Activated CD8-positive, alpha-beta memory T cell treated with anti-CD3 and anti-CD28 coated beads, Interleukin-2, amount 50 U/mL, for 1 hour (primary cell): ENCODE measurements around the gene GCGR.

Source experiments
- DNase-seq: peaks from one replicate; pipeline ENCODE4 v3.0.0-alpha.2; 2020; ENCODE audit errors: extremely low read depth

Gene GCGR

DNA sequence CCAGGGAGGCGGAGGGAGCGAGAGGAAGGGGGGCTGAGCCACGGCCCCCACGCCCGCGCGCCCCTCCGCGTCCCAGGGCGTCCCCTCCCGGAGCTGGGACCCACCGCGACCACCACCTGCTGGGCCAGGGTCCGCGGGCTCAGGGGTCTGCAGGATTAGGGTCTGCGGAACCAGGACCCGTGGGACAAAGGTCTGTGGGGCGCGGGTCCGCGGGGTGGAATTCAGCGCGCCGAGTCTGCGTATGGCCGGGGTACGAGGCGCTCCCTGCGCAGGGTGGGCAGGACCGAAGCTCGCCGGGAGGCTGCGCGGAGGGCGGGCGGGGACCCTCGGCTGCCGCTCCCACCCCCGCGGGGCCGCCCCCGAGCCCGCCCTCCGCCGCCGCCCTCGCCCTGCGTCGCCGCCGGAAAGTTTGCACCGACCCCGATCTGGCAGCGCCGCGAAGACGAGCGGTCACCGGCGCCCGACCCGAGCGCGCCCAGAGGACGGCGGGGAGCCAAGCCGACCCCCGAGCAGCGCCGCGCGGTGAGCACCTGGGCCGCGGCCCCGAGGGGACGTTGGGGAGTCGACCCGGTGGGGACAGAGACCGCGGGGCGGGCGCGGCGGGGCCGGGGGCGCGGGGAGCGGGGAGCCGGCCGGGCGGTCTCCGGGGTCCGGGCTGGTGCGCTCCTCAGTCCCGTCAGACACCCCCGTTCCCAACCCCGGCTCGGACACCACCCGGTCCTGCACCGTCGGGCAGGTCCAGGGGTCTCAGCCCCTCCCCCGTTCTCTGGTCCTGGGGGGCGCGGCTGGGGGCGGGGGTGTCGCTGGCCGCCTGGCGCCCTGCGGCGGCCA, at the start of gene GCGR:
Gene GCGR (plus strand): TSS at position 423 of the 831 bp plus-strand sequence. CDS start 4,869 bp downstream, outside the sequence.
- no peak for DNase-seq

DNA sequence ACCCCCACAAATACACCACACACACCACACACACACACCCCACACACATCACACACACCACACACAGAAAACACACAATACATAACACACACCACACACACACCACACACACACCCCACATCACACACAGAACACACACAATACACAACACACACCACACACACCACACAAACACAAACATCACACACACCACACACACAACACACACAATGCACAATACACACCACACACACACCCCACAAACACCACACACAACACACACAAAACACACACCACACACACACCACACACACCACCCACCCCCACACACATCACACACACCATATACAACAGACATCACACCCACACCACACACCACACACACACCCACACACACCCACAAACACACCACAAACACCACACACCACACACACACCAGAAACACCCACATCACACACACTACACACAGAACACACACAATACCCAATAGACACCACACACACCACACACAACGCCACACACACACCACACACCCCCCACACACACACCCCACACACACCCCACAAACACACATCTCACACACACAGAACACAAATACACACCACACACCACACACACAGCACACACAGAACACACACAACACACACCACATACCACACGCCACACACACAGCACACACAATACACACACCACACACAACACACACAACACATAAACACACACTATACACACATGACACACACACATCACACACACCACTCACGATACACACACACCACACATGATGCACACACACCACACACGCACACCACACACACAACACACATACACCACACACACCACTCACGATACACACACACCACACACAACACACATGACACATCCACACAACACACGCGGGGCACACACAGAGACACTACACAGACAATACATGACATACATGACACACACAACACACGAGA, 11.0 kb upstream of the GCGR start:
- DNase-seq, result no peak

DNA sequence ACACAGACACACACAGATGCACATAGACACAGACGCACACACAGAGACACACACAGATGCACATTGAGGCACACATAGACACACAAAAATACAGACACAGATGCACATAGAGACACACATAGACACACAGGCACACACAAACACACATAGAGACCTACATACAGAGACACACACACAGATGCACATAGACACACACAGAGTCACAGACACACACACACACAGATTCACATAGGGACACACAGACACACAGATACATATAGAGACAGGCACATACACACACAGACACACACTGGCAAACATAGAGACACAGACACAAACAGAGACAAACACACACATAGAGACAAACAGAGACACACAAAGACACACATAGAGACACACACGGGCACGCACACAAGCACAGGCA, 9.9 kb upstream of the GCGR start:
- DNase-seq, result no peak

DNA sequence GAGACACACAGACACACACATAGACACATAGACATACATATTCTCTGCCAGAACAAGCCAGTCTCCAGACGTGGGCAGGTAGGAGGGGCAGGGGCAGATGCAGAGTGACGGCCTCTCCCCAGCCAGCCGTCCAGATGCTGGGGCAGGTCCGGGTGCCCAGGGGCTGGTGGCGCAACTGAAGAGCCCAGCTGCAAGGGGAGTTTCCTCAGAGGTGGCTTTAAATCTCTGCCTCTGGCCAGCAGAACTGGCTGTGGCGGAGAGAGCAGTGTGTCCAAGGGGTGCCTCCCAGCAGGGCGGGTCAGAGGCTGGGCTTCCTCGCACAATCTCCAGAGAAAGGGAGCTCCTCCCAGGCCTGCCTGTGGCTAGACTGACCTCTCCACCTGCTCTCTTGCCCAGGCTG, 9.4 kb upstream of the GCGR start:
- no peak for DNase-seq

DNA sequence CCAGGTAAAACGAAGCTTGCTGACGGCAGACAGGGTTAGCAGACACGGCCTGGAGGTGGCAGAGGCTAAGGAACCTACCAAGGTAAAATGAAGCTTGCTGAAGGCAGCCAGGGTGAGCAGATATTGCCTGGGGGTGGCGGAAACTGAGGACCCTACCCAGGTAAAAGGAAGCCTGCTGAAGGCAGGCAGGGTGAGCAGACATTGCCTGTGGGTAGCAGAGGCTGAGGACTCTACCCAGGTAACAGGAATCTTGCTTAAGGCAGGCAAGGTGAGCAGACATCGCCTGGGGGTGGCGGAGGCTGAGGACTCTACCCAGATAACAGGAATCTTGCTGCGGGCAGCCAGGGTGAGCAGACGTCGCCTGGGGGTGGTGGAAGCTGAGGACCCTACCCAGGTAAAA, 2.6 kb upstream of the GCGR start:
- DNase-seq, result no peak

DNA sequence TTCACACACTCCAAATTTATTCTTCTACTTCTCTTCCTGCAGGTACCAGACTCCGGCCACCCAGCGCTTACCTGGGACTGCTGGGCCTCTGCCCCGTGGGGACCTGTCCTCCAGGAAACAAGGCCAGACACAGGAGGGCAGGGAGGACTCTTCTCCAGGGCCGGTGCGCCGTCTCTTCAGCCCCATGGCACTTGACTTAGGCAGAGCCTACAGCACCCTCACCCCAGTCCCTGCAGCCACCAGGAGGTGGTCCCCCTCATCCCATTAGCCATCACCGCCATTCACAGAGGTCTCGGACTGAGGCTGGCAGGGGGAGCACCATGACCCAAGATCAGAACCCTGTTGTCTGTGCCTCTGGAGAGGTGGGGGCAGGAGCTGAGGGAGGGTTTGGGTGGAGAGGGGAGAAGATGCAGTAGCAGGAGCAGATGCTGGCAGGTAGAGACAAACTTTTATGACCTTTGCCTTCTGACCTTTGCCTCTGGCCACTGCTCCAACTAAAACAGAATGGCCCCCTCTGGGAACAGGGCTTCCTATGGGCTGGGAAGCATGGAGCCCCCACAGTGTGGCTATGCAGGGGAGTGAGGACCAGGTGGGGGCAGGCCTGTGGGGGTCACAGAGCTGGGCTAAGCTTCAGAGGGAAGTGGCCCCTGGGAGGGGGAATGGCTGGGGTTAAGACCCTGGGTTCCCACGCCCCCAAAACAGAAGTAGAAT, 1.7 kb upstream of the GCGR start:
- DNase-seq, result no peak

DNA sequence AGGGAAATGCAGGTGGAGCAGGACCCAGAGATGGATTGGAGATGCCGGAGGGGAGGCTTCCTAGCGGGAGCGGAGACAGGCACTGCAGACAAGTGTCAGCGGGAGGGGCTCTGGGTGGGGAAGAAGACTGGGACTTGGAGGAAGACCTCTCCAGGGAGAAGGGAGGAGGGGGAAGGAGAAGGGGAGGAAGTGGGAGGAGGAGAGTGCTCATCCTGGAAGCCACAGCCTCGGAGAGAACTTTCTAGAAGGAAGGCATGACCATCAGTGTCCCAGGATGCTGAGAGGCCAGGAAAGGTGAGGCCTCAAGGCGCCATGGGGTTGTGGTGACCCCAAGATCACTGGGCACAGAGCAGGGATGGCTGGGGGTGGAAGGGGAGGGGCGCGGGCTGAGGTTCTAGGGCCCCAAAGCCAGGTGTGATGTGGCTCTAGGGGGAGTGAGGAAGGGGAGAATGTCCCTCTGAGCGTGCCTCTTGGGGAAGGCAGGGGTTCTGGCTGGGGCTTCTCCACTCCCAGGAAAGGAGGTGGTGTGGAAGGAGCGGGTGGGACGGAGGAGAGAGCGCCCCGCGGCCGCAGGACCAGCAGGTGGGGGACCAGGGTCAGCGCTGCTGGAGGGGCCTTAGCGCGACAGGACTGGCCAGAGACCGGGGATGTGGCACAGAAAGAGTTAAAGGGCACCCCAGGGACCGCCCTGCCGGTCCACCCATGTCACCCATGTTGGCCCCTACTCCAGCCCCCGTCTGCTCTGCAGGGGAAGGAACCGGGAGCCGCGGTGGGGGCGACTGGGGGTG, 900 bp upstream of the GCGR start:
- no peak for DNase-seq

DNA sequence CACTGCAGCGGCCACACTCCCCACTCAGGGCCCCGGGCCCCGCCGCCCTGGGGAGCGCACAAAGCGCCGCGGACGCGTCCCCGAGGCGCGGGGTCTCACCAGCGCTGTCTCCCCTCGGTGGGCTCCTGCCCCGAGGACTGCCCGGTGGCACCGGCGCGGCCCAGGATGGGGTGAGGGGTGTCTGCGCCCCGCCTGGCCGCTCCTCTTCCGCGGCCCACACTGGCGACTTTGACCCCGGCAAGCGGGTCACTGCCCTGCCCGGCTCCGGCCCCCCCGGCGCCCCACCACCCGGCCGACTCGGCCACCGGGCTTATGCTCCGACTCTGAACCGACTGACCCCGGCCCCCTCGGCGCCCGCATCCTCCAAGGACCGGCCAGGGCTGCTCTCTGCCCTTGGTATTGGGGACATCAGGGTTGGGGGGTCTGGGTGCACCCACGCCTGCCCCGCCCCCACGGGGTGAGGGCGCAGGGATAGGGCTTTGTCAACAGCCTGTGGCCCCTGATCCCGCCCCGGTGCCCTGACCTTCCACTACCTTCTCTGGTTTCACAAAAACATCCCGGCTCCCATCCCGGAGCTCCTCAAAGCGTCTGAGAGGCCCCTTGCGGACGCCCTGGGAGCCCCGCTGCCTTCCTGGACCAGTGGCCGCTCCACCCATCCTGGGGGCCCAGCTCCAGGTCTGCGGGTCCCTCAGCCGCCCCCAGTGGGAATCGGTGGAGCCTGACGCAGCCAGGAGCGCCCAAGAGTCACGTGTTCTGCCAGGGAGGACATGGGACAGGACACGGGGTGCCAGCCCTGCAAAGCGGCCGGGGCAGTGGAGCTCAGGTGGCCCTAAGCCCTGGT, 829 bp downstream of the GCGR start:
- no peak for DNase-seq

DNA sequence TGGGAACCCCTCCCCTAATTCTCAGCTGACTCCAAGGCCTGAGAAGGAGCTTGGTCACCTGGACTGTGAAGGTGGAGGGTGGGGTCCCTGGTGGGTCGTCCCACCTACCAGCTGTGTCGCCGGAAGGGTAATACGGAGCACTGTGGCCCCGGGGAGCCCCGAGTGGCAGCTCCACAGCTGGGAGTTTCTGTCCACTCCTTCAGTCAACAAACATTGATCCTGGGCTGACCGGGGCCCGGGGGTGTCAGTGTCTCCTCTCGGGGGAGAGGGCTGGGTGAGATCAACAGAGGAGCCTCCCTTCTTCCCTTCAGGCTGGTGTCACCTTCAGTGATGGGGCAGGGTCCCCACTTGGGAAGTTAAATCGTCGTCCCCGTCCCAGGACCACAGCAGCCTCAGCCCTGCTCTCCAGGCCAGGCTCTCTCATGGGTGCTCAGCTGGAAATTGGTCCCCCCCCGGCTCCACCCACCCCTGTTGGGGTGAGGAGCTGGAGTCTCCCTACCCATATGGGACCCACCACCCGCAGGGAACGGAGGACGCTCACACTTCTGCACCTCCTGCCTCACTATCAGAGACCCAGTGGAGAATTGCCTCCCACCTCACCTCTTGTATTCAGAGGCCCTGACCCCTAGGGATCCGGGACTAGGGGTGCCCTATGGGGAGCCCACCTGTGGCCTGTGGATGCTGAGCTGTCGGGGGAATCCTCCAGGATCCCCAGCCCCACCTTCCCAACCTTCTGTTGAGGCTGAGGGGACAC, 1.9 kb downstream of the GCGR start:
- no peak for DNase-seq

DNA sequence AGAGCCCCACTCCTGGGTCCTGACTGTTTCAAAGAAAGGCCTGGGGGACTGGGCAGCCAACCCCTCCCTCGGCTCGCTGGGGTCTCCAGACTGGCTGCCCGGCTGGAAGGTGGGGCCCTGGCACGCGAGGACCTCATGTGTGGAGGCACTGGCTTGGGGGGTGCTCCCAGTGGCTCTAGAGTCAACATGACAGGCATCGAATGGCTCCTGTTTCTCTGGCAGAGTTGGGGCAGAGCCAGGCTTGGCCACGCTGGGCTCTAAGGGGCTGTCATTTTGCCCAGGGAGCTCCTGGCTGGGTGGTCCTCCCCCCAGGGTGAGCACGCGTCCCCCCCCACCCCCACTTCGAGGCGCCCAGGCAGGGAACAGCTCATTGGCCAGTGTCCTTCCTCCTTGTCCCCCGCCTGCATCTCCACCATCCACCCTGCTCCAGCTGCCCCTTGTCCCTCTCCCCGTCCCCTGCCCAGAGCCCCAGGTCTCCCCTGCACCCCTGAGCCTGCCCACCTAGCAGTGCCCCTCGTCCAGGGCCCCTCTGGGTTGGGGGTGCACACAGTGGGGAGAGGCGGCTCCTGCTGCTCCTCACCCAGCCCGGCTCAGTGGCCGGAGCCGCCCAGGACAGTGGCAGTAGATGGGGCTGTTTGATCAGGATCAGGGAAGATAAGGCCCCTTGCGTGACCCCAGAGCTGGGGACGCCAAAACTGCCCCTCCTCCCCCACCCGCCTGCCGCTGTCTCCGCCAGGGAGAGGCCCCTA, 2.7 kb downstream of the GCGR start:
- DNase-seq, result no peak

DNA sequence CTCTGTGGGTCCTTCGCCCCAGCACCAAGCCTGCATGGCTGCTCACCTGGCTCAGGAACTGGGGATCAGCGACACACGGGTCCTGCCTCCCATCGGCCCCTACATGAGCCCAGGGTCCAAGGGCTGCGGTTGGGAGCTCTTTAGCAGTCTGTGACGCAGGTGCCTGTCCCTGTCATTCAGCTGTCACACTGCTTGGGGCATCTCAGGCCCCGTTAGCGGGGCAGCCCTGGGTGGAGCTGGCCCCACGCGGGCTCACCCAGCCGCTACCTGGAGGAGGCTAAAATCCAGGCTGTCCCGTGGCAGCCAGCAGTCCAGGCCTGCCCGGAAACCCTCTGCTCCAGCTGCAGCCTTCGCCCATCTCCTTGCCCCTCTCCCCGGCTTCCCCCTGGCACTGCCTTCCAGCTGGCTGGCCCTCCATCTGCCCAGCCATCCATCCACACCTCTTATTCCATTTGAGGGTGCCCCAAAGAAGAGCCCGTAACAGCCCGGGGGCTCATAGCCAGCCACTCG, 3.3 kb downstream of the GCGR start:
- DNase-seq, result no peak

DNA sequence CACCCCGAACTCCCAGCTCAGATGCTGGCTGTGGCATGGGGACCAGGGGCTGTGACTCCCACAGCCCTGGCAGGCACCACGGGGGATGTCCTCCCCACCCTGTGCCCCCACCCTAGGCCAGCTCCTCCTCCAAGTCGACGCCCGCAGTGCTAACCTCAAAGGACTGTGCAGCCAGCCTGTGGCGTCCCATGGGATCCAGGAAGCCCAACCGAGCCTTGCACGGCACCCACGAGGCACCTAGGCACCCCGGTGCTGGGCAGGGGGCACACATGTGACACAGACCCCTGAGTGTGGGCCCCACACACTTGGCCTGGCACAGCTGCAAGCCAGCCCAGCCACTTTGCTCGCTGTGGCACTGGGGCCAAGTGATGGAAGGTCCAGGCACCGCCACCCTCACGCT, 3.9 kb downstream of the GCGR start:
- DNase-seq, result no peak

DNA sequence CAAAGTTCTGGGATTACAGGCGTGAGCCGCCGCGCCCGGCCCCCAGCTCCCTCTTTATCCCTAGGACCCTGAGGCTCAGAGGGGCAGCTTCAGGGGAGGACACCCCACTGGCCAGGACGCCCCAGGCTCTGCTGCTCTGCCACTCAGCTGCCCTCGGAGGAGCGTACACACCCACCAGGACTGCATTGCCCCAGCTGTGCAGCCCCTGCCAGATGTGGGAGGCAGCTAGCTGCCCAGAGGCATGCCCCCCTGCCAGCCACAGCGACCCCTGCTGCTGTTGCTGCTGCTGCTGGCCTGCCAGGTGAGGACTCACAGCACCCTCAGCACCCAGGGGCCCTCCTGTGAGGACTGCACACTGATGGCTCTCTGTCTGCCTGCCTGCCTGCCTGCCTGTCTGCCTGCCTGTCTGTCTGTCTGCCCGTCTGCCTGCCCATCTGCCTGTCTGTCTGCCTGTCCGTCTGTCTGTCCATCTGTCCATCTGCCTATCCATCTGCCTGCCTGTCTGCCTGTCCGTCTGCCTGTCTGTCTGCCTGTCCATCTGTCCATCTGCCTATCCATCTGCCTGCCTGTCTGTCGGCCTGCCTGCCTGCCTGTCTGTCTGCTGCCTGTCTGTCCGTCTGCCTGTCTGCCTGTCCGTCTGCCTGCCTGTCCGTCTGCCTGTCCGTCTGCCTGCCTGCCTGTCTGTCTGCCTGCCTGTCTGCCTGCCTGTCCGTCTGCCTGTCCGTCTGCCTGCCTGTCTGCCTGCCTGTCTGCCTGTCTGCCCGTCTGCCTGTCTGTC, 5.0 kb downstream of the GCGR start:
- no peak for DNase-seq

DNA sequence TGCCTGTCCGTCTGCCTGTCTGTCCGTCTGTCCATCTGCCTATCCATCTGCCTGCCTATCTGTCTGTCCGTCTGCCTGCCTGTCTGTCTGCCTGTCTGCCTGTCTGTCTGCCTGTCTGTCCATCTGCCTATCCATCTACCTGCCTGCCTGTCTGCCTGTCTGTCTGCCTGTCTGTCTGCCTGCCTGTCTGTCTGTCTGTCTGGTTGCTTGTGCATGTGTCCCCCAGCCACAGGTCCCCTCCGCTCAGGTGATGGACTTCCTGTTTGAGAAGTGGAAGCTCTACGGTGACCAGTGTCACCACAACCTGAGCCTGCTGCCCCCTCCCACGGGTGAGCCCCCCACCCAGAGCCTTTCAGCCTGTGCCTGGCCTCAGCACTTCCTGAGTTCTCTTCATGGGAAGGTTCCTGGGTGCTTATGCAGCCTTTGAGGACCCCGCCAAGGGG, 5.6 kb downstream of the GCGR start:
- DNase-seq, result no peak

DNA sequence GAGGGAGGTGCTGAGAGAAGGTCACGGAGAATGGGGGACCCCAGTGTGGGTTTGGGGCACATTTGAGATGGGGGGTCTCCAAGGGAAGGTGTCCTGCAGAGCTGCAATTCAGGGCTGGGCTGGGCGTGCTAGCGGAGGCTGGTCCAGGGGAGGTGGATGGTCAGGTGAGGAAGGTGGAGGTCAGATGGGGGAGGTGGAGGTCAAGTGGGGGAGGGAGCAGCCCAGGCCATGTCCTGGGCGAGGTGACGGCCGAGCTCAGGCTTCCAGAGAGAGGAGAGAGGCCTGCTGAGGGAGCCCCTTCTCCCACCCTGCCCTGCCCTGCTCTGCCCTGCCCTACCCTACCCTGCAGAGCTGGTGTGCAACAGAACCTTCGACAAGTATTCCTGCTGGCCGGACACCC, 6.5 kb downstream of the GCGR start:
- no peak for DNase-seq

DNA sequence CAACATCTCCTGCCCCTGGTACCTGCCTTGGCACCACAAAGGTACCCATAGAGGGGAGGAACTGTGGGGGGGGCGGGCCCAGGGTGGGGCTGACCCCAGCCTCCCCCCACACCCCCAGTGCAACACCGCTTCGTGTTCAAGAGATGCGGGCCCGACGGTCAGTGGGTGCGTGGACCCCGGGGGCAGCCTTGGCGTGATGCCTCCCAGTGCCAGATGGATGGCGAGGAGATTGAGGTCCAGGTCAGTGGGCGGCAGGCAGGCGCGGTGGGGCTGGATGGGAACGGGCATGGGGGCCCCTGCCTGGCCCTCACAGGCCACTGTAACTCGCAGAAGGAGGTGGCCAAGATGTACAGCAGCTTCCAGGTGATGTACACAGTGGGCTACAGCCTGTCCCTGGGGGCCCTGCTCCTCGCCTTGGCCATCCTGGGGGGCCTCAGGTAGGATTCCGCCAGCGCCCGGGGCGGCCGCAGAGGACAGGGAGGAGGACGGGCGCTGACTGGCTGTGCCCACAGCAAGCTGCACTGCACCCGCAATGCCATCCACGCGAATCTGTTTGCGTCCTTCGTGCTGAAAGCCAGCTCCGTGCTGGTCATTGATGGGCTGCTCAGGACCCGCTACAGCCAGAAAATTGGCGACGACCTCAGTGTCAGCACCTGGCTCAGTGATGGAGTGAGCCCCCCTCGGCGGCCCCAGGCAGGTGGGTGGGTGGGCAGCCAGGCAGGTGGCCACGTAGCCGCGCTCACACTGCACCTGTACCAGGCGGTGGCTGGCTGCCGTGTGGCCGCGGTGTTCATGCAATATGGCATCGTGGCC, 7.1 kb downstream of the GCGR start:
- no peak for DNase-seq
